Measurements from ENCODE around the gene KRT82. TPM values are rescaled to one million over a fixed set of nuclear protein-coding genes. Genes with fewer than 3 reads are reported as not detected.

The KRT82 gene
- total and polyA plus RNA-seq, 5 donors from 2014 or later, result not detected

DNA sequence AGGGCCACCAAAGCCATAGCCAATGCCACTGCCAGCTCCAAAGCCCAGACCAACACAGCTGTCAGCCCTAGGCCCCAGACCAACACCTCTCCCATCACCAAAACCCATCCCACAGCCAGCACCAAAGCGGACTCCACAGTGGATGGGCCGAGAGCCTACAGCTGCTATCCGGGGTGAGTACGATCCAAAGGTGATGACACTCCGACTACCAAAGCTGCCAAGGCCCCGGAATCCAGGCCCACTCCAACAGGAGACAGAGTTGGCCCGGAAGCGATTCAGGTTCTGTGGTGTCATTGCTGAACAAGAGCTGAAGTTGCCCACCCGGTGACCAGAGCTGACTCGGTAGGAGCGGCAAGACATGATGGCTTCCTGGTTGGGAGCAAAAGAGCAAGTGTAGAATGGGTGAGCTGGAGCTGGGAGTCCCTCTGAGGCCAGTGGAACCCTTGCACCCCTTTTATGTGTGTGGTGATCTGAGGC, 20.9 kb downstream of the KRT82 start, which contains the start of gene KRT84:
TSS of gene KRT84 (minus strand) at position 427 of the 477 bp plus-strand sequence. CDS start at position 360, 67 bp downstream.
- H3K4me1 Mint-ChIP-seq, result peaks cover 0 to 8% (median 5%) of the 10 kb centered on the region in 4 donors
- no peaks in the 10 kb centered on the region for H3K9me3 Mint-ChIP-seq
- no peak within 1 kb of the TSS for H3K4me3 ChIP-seq (ENCODE audit: low read depth, low read length)
- no peaks in the 10 kb centered on the region for H3K36me3 ChIP-seq (ENCODE audit: control insufficient read depth, insufficient read depth, low read length)
- ATAC-seq (ENCODE audit: low read depth in 2 of 2), result no peak
- no peak within 1 kb of the TSS for H3K27ac Mint-ChIP-seq
- H3K27ac ChIP-seq (ENCODE audit: insufficient read depth, low read length, poor library complexity, severe bottlenecking), result no peak within 1 kb of the TSS
- H3K4me1 ChIP-seq (ENCODE audit: control insufficient read depth, insufficient read depth, low read length, poor library complexity, severe bottlenecking), result no peaks in the 10 kb centered on the region
- no peak within 1 kb of the TSS for H3K4me3 Mint-ChIP-seq
- no peaks in the 10 kb centered on the region for H3K9me3 ChIP-seq (ENCODE audit: control insufficient read depth in 2 of 2, low read length in 2 of 2)
- H3K36me3 Mint-ChIP-seq, result no peaks in the 10 kb centered on the region
- peaks cover 10% of the 10 kb centered on the region for H3K27me3 Mint-ChIP-seq
- DNase-seq, result no peak
- H3K27me3 ChIP-seq (ENCODE audit: control insufficient read depth, insufficient read depth, low read length), result no peaks in the 10 kb centered on the region

DNA sequence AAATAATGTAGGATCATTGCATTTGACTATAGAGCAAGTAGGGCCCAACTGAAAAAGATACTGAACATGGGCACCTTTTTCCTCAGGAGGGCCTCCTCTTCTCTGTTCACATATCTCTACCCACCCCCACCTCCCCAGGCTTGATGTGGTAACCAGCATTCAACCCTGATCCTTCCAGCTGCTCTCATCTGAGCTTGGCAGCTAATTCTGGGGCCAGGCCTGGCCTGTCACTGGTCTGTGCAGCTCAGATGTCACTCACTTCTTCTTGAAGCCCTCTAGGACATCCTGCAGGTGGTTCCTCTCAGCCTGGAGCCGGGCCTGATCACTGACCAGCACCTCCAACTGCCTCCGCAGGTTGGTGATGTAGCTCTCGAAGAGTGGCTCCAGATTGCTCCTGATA, 22.8 kb downstream of the KRT82 start:
- Mint-ChIP-seq H3K4me3 (no peak overlapping the region), H3K27ac (no peak overlapping the region), H3K36me3 (no peaks in the 10 kb centered on the region)

DNA sequence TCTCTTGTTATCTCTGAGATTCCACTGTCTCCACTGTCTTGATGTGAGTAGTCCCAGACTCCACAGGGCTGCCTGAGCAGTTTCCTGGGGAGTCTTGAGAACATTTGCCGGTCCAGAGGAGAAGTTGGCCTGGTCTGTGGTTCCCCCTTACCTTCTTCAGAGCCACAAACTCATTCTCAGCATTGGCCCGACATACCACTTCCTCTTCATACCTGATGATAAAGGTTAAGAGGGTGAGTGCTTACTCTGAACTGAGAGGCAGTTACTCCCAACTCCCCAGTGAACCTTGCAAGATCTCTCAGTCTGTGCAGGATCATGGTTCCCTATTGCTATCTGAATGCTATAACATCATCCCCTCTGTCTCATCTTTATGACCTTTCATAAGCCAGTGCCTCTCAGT, 23.3 kb downstream of the KRT82 start:
- no peaks in the 10 kb centered on the region for H3K4me1 ChIP-seq (ENCODE audit: control insufficient read depth, insufficient read depth, low read length, poor library complexity, severe bottlenecking)
- no peaks in the 10 kb centered on the region for H3K27me3 ChIP-seq (ENCODE audit: control insufficient read depth, insufficient read depth, low read length)
- H3K36me3 Mint-ChIP-seq, result no peaks in the 10 kb centered on the region
- no peaks in the 10 kb centered on the region for H3K9me3 ChIP-seq (ENCODE audit: control insufficient read depth in 2 of 2, low read length in 2 of 2)
- H3K4me3 Mint-ChIP-seq, result no peak overlapping the region
- DNase-seq (peak in 1 of 3 donors; percentile 14), ATAC-seq (ENCODE audit: low read depth in 2 of 2) (peak in 1 of 2 donors; percentile 44)
- no peak overlapping the region for H3K27ac ChIP-seq (ENCODE audit: insufficient read depth, low read length, poor library complexity, severe bottlenecking)
- no peaks in the 10 kb centered on the region for H3K36me3 ChIP-seq (ENCODE audit: control insufficient read depth, insufficient read depth, low read length)
- no peaks in the 10 kb centered on the region for H3K9me3 Mint-ChIP-seq
- H3K27ac Mint-ChIP-seq, result no peak overlapping the region
- H3K4me3 ChIP-seq (ENCODE audit: low read depth, low read length), result no peak overlapping the region
- H3K4me1 Mint-ChIP-seq, result peaks cover 0 to 8% (median 5%) of the 10 kb centered on the region in 4 donors
- peaks cover 10% of the 10 kb centered on the region for H3K27me3 Mint-ChIP-seq

More for the DNA sequence above, 22.8 kb downstream of the KRT82 start:
- ATAC-seq (ENCODE audit: low read depth in 2 of 2) (no peak), DNase-seq (no peak)
- H3K36me3 ChIP-seq (ENCODE audit: control insufficient read depth, insufficient read depth, low read length), result no peaks in the 10 kb centered on the region
- H3K27me3 ChIP-seq (ENCODE audit: control insufficient read depth, insufficient read depth, low read length), result no peaks in the 10 kb centered on the region
- Mint-ChIP-seq H3K9me3 (no peaks in the 10 kb centered on the region), H3K4me1 (peaks cover 0 to 8% (median 5%) of the 10 kb centered on the region in 4 donors), H3K27me3 (peaks cover 10% of the 10 kb centered on the region)
- no peak overlapping the region for H3K27ac ChIP-seq (ENCODE audit: insufficient read depth, low read length, poor library complexity, severe bottlenecking)
- H3K4me3 ChIP-seq (ENCODE audit: low read depth, low read length), result no peak overlapping the region
- H3K4me1 ChIP-seq (ENCODE audit: control insufficient read depth, insufficient read depth, low read length, poor library complexity, severe bottlenecking), result no peaks in the 10 kb centered on the region
- H3K9me3 ChIP-seq (ENCODE audit: control insufficient read depth in 2 of 2, low read length in 2 of 2), result no peaks in the 10 kb centered on the region

DNA sequence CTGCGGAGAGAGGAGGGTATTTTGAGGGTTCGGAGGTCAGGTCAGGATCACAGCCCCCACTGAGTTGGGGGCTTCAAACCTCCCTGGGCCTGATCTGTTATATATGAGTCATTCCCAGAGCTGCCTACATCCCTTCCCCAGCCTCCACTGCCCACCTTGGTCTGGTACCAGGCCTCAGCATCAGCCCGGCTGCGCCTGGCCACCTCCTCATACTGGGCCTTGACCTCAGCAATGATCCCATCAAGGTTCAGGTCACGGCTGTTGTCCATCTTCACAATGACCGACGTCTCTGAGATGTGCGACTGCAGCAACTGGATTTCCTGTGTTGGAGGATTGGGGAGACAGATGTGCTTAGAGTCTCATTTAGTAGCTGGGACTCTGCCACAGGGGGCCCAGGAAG, 24.9 kb downstream of the KRT82 start:
- Mint-ChIP-seq H3K27ac (no peak overlapping the region), H3K27me3 (peaks cover 16% of the 10 kb centered on the region), H3K36me3 (no peaks in the 10 kb centered on the region), H3K9me3 (no peaks in the 10 kb centered on the region), H3K4me3 (no peak overlapping the region), H3K4me1 (peaks cover 0 to 8% (median 5%) of the 10 kb centered on the region in 4 donors)
- Histone ChIP-seq H3K4me3 (ENCODE audit: low read depth, low read length) (no peak overlapping the region), H3K27me3 (ENCODE audit: control insufficient read depth, insufficient read depth, low read length) (no peaks in the 10 kb centered on the region), H3K4me1 (ENCODE audit: control insufficient read depth, insufficient read depth, low read length, poor library complexity, severe bottlenecking) (no peaks in the 10 kb centered on the region), H3K27ac (ENCODE audit: insufficient read depth, low read length, poor library complexity, severe bottlenecking) (no peak overlapping the region), H3K36me3 (ENCODE audit: control insufficient read depth, insufficient read depth, low read length) (no peaks in the 10 kb centered on the region), H3K9me3 (ENCODE audit: control insufficient read depth in 2 of 2, low read length in 2 of 2) (no peaks in the 10 kb centered on the region)
- DNase-seq, result no peak
- no peak for ATAC-seq (ENCODE audit: low read depth in 2 of 2)

DNA sequence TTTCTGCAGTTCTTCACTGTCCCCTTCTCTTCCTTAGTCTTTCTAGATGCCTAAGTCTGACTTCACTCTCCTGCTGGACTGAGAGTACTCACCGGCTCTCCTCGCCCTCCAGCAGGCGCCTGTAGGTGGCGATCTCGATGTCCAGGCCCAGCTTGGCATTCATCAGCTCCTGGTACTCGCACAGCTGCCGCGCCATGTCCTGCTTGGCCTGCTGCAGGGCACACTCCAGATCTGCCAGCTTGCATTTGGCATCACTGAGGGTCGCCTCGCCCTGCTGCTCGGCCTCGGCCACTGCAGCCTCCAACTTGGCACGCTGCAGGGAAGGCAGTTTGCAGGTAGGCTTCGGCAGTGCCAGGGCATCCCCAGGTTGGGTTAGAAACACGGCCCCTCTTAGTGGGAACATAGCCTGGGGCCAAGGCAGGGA, 25.9 kb downstream of the KRT82 start:
- ATAC-seq (ENCODE audit: low read depth in 2 of 2) (no peak), DNase-seq (peak in 1 of 3 donors; percentile 11)
- Histone ChIP-seq H3K36me3 (ENCODE audit: control insufficient read depth, insufficient read depth, low read length) (no peaks in the 10 kb centered on the region), H3K4me1 (ENCODE audit: control insufficient read depth, insufficient read depth, low read length, poor library complexity, severe bottlenecking) (no peaks in the 10 kb centered on the region), H3K27me3 (ENCODE audit: control insufficient read depth, insufficient read depth, low read length) (no peaks in the 10 kb centered on the region), H3K4me3 (ENCODE audit: low read depth, low read length) (no peak overlapping the region), H3K9me3 (ENCODE audit: control insufficient read depth in 2 of 2, low read length in 2 of 2) (no peaks in the 10 kb centered on the region), H3K27ac (ENCODE audit: insufficient read depth, low read length, poor library complexity, severe bottlenecking) (no peak overlapping the region)
- H3K9me3 Mint-ChIP-seq, result no peaks in the 10 kb centered on the region
- H3K4me3 Mint-ChIP-seq, result no peak overlapping the region
- no peak overlapping the region for H3K27ac Mint-ChIP-seq
- H3K4me1 Mint-ChIP-seq, result peaks cover 0 to 8% (median 5%) of the 10 kb centered on the region in 4 donors
- H3K36me3 Mint-ChIP-seq, result no peaks in the 10 kb centered on the region
- H3K27me3 Mint-ChIP-seq, result peaks cover 9% of the 10 kb centered on the region

DNA sequence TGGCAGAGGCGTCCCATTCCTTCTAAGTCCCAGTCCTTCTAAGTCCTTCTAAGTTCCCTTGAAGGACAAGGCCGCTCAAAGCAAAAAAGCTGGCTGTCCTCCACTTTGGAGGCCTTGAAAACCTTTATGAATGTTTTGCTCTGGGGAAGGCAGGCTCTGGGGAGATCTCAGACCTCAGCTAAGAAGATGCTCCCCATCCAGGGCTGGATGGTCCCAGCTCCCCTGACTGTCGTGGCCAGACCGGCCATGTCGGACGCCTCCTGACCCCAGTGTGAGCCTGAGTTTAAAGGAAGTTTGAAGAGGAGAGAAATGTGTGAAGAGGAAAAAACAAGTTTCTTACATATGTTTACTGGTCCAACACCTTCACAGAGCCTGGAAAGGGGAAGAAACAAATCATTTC, 26.6 kb downstream of the KRT82 start:
- no peak for DNase-seq
- peaks cover 9% of the 10 kb centered on the region for H3K27me3 Mint-ChIP-seq
- H3K4me3 ChIP-seq (ENCODE audit: low read depth, low read length), result no peak overlapping the region
- no peaks in the 10 kb centered on the region for H3K36me3 ChIP-seq (ENCODE audit: control insufficient read depth, insufficient read depth, low read length)
- no peaks in the 10 kb centered on the region for H3K27me3 ChIP-seq (ENCODE audit: control insufficient read depth, insufficient read depth, low read length)
- no peaks in the 10 kb centered on the region for H3K9me3 ChIP-seq (ENCODE audit: control insufficient read depth in 2 of 2, low read length in 2 of 2)
- no peak overlapping the region for H3K27ac ChIP-seq (ENCODE audit: insufficient read depth, low read length, poor library complexity, severe bottlenecking)
- no peak overlapping the region for H3K27ac Mint-ChIP-seq
- no peak for ATAC-seq (ENCODE audit: low read depth in 2 of 2)
- no peaks in the 10 kb centered on the region for H3K36me3 Mint-ChIP-seq
- H3K4me1 ChIP-seq (ENCODE audit: control insufficient read depth, insufficient read depth, low read length, poor library complexity, severe bottlenecking), result no peaks in the 10 kb centered on the region
- no peaks in the 10 kb centered on the region for H3K9me3 Mint-ChIP-seq
- H3K4me3 Mint-ChIP-seq, result no peak overlapping the region
- H3K4me1 Mint-ChIP-seq, result peaks cover 0 to 8% (median 5%) of the 10 kb centered on the region in 4 donors

DNA sequence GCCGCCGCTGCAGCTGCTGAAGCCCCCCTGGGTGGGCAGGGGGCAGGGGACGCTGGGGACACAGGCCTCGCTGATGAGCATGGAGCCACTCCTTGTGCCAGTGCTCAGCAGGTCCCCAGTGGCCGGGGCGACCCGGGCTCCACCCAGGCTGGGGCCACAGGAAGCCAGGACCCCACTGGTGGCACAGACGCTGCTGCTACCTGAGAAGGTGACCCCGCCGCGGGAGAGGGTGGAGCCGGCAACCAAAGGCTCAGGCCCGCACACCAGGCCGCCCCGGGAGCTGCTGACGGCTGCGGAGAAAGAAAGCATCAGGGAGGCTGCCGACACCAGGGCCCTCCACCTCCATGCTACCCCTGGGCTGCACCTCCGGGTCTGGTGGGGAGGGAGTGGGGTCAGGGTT, 28.0 kb downstream of the KRT82 start:
- no peak overlapping the region for H3K4me3 ChIP-seq (ENCODE audit: low read depth, low read length)
- no peak overlapping the region for H3K27ac ChIP-seq (ENCODE audit: insufficient read depth, low read length, poor library complexity, severe bottlenecking)
- ATAC-seq (ENCODE audit: low read depth in 2 of 2) (no peak), DNase-seq (no peak)
- Mint-ChIP-seq H3K4me1 (peaks cover 0 to 5% (median 5%) of the 10 kb centered on the region in 4 donors), H3K4me3 (no peak overlapping the region), H3K36me3 (no peaks in the 10 kb centered on the region), H3K27ac (no peak overlapping the region), H3K27me3 (peaks cover 9% of the 10 kb centered on the region), H3K9me3 (peaks cover 0 to 1% (median 0%) of the 10 kb centered on the region in 7 donors)
- H3K9me3 ChIP-seq (ENCODE audit: control insufficient read depth in 2 of 2, low read length in 2 of 2), result peaks cover 0 to 7% of the 10 kb centered on the region in 2 experiments
- no peaks in the 10 kb centered on the region for H3K36me3 ChIP-seq (ENCODE audit: control insufficient read depth, insufficient read depth, low read length)
- no peaks in the 10 kb centered on the region for H3K4me1 ChIP-seq (ENCODE audit: control insufficient read depth, insufficient read depth, low read length, poor library complexity, severe bottlenecking)
- H3K27me3 ChIP-seq (ENCODE audit: control insufficient read depth, insufficient read depth, low read length), result no peaks in the 10 kb centered on the region

DNA sequence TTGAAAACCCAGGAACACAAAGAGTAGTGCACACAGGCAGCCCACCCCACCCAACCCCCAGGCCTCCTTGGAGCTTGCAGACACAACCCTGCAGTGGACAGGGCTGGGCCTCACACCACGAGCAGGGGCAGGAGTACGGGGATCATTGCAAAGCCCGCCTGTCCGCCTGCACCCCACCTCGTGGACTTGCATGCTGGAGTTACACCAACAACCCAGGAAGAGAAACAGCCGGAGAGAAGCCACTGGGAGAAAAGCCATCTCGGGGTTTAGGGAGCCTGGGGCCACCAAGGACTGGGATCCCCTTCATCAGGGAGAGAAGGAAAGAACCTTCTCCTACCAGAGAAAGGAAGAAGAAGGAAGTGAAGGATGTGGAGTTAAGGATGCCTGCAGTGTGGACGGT, 28.9 kb downstream of the KRT82 start:
- H3K4me3 Mint-ChIP-seq, result no peak overlapping the region
- H3K9me3 Mint-ChIP-seq, result peaks cover 0 to 1% (median 0%) of the 10 kb centered on the region in 7 donors
- H3K9me3 ChIP-seq (ENCODE audit: control insufficient read depth in 2 of 2, low read length in 2 of 2), result peaks cover 0 to 7% of the 10 kb centered on the region in 2 experiments

More for the DNA sequence above, 28.9 kb downstream of the KRT82 start:
- H3K36me3 Mint-ChIP-seq, result no peaks in the 10 kb centered on the region
- Histone ChIP-seq H3K36me3 (ENCODE audit: control insufficient read depth, insufficient read depth, low read length) (no peaks in the 10 kb centered on the region), H3K4me3 (ENCODE audit: low read depth, low read length) (no peak overlapping the region), H3K27ac (ENCODE audit: insufficient read depth, low read length, poor library complexity, severe bottlenecking) (no peak overlapping the region), H3K4me1 (ENCODE audit: control insufficient read depth, insufficient read depth, low read length, poor library complexity, severe bottlenecking) (no peaks in the 10 kb centered on the region), H3K27me3 (ENCODE audit: control insufficient read depth, insufficient read depth, low read length) (no peaks in the 10 kb centered on the region)
- H3K27ac Mint-ChIP-seq, result no peak overlapping the region
- no peaks in the 10 kb centered on the region for H3K4me1 Mint-ChIP-seq
- DNase-seq (no peak), ATAC-seq (ENCODE audit: low read depth in 2 of 2) (no peak)
- H3K27me3 Mint-ChIP-seq, result peaks cover 9% of the 10 kb centered on the region
